Stimulated activated CD4-positive, alpha-beta T cell treated with anti-CD3 and anti-CD28 coated beads, Interleukin-15, amount 100 ng/mL, for 24 hours (primary cell): Measurements from ENCODE around the gene KLK5.
"Not testable (repeated sequence)": the region's sequence is repeated elsewhere in the genome, so short reads cannot be mapped to it uniquely, and the experiment has no call there.

Experiments used
- DNase-seq: peaks from one replicate; pipeline ENCODE4 v3.0.0-alpha.2; 2020

KLK5 gene, protein sequence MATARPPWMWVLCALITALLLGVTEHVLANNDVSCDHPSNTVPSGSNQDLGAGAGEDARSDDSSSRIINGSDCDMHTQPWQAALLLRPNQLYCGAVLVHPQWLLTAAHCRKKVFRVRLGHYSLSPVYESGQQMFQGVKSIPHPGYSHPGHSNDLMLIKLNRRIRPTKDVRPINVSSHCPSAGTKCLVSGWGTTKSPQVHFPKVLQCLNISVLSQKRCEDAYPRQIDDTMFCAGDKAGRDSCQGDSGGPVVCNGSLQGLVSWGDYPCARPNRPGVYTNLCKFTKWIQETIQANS

DNA sequence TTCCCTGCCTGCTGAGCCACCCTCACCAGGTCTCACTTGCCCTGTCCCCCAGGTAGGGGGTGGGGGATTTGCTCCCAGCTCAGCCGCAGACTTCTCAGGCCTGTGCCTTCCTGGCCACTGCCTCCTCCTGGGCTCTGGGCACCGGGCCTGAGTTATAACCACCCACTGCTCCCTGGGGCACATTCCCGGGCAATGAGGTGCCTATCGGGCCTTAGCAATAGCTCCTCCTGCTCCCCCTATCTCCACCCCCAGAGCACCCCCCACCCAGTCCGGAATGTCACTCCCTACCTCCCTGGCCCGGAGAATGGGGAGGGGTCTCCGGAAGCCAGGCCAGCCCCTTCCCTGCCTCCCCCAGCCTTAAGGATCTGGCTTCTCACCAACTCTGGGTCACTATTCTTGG is at the start of gene KLK5:
TSS of gene KLK5 (minus strand) at position 129 of the 400 bp plus-strand sequence. CDS start 381 bp downstream, outside the sequence.
- no peak for DNase-seq

DNA sequence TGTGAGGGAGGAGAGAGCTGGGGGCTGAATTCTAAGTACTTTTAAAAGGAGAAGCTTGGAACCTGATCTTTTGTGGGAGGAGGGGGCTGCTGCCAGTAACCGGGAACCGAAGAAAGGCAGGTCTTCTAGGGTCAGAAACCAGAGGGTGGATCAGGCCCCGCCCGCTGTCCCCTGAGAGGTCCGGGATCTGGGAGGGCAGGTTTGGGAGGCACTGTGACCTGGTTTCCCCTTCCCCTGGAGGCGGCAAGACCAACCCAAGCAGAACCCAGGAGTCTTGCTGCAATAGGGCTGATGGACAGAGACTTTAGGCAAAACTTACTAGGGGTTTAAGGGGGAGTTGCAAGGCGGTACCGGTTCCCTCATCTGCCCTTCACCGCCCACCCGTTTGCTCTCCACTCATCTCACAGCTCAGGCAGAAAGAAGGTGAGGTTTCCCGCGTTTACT is 49.3 kb upstream of the KLK5 start:
- no peak for DNase-seq

DNA sequence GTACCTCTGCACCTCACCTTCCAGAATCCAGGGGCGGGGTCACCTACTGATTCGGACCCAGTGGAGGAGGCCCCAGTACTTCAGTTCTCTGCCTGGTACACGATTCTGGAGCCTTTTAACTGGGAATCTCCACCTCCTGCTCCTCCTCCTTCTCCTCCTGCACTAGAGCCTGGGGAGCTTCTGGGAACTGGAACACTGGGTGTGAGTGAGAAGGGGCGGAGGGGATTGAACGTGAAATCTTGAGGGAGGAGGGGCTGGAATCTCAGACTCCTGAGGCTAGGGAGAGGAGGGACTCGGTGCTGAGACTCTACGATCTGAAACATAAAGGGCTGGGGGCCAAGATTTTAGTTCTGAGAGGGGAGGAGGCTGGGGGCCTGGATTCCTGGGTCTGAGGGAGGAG is 48.7 kb upstream of the KLK5 start, which contains the start of gene KLK8:
TSS of gene KLK8 (minus strand) at position 90 of the 400 bp plus-strand sequence. CDS start 437 bp downstream, outside the sequence.
- DNase-seq: no peak

DNA sequence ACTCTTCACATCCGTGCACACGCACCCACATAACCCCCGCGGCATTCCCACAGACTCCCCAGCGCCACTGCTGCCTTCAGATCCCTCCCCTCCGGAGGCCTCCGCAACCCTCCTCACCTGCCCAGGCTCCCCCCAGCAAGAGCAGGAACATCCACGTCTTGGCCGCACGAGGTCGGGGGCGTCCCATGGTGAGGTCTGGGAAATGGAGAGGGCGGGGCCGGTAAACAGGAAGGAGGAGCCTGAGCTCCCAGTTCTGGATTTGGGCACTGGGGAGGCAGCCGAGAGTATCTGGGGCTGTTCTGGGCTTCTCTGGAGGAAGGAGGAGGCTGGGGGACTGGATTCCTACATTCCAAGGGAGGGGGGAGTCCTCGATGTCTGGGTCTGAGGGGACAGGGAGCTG is 48.1 kb upstream of the KLK5 start:
- no peak for DNase-seq

DNA sequence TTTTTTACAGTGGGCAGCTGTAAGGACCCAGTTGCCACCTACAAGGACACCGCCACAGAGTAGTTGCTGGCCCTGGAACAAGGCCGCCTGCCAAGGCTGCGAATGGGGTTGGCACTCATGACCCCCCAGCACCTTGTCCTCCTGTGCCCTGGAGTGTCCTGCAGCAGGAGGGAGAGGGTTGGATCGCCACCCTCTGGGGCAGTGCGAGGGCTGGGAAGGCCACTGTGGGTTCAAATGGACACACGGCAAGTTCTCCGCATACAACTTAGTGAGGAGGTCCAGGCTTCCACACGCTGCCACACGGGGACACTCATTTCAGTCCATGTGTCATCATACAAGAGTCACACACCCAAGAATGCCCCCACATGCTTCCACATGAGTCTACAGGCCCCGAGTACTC is 47.6 kb upstream of the KLK5 start:
- no peak for DNase-seq

DNA sequence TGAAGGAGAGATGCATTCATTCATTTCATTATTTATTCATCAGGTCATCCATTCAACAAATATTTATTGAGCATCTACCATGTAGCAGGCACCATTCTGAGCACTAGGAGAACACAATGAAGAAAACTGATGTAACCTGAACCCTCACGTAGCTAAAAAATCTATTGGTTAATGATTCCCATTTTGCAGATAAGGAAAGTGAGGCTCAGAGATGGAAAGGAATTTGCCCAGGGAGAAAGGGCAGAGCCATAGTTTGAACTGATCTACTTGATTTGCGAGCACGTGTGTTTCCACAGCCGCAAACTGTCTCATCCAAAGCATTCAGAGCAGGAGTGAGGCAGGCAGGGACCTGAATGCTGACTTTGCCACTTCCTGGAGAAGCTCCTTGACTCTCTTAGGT is 45.8 kb upstream of the KLK5 start:
- DNase-seq: no peak

DNA sequence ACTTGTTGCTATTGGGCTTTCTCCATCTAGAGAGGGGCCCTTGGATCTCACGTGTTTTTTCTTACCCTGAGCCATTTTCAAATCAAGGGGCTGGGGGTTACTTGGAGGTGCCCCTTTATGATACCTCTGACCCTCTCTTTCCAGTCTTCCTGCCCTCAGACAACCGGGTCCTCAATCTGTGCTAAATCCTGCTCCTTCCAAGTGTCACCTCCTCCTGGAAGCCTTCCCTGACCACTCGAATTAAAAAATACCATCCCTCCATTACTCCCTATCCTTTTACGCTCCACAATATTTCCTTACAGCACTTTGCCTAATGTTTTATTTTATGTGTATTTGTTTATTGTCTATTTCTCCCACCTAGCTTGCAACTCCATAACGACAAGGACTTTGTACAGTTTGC is 45.2 kb upstream of the KLK5 start:
- DNase-seq: no peak

DNA sequence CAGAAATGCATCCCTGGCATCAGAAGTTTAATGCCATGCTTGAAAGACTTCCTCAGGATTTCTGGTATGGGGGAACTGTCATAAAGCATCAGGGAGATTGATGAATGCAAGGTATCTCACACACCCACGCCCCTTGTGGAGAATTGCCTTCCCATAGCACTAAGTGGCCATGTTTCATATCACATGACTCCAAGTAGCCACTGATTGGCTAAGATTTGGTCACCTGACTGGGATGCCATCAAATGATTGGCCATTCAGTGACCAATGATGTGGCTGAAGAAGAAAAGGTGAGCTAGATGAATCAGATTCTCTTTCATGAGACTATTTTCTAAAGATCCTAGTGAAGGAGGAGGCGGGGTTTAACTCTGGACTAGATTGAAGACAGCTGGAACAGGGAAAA is 41.3 kb upstream of the KLK5 start:
- no peak for DNase-seq

DNA sequence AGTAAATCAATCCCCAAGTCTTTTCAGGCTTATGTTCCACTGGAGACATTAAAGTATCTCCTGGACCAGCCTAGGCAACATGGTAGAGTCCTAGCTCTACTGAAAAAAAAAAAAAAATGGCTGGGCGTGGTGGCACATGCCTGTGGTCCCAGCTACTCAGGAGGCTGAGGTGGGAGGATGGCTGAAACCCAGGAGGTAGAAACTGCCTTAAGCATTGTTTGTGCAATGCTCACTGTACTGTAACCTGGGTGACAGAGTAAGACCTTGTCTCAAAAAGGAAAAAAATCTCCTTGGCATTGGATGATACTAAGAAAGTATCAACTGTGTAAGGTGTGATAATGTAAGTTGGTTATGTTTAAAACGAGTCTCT is 39.8 kb upstream of the KLK5 start:
- no peak for DNase-seq

DNA sequence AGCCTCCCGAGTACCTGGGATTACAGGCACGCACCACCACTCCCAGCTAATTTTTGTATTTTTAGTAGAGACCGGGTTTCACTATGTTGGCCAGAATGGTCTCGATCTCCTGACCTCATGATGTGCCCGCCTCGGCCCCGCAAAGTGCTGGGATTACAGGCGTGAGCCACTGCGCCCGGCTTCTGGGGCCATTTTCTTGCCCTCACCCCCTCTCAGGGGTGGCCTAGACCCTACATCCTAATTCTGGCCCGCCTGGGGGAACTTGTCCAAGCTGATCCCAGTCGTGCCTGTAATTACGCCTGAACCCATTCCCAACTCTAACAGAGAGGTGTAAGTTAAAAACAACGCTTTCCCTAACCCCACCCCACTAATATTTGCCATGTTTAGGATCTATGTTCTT is 31.6 kb upstream of the KLK5 start:
- not testable (repeated sequence) for DNase-seq

DNA sequence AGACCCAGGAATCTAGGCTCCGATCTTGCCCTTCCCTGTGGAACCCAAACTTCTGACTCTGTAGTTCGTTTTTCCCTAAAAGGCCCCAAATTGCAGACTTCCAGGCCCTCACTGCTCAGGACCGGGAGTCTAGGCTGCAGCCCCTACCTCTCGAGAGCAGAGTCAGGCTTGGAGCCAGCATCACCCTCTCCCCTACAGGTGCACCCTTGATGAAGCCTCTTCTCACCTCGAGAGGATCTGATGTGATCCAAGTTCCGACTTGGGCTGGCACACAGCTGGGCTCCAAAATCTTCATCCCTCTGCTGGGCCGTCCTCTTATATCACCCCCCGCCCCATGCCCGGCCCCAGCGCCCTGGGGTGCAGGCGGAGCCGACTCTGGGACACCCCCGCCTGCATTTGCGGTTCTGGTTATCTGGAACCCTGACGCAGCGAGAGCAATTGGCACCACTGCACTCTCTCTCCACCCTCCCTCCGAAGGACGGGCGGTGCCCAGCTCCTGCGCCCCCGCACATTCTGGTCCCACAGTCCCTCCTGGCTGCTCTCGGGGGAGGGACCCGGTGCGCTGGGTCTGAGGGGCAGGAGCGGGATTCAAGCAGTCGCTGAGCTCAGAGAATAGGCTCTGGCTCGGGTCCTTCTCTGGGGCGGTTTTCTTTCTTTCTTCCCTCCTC is 30.9 kb upstream of the KLK5 start, which contains the start of gene KLK7:
TSS of gene KLK7 (minus strand) at position 293 of the 668 bp plus-strand sequence. CDS start 1,518 bp downstream, outside the sequence.
- DNase-seq: peak; percentile 5

DNA sequence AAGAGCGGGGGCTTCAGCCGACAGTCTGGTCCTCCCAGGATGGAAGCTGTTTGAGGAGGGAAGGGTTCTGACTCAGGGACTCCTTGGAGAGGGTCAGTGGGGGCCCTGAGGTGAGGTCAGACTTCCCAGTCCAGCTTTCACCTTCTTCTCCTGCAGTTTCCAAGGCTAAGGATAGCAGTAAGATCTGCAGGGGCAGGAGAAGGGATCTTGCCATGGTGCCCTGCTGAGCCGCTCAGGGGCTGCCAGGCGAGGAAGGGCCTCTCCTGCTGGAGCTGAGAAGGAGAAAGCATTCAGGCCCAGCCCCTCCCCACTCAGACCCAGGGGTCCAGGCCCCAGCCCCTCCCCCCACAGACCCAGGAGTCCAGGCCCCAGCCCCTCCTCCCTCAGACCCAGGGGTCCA is 29.3 kb upstream of the KLK5 start:
- no peak for DNase-seq

DNA sequence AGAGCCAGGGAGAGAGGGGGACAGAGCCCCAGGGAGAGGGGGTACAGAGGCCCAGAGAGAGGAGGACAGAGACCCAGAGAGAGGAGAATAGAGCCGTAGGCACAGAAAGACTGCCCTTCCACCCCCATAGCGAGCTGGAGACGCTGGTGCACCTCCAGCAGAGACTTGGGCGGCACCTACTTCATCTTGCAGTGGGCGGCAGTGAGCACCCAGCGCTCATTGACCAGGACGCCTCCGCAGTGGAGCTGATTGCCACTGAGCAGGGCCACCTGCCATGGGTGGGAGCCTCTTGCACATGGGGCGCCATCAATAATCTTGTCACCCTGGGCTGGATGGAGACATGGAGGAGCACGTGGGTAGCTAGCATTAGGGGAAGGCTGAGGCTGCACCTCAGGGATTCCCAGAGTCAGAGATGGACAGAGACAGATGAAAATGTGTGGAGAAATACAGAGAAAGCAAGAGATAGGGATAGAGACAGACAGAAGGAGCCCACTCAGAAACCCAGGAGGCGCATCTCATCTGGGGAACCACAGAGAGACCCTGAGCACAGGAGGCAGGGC is 28.8 kb upstream of the KLK5 start:
- DNase-seq: no peak

DNA sequence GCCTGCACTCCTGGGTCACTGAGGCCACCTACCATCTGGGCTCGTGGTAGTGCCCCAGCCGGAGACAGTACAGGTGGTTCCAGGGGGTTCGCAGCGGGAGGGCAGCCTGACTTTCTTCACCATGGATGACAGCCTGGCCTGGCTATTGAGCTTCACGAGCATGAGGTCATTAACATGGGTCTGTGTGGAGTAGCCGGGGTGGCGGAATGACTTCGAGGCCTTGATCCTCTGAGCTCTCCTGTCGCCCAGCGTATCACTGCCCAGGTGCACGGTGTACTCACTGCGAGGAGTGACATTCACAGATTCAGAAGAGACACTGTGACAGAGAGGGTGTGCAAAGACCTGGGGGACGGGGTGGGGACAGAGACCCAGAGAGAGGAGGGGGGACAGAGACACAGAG is 27.4 kb upstream of the KLK5 start:
- no peak for DNase-seq

DNA sequence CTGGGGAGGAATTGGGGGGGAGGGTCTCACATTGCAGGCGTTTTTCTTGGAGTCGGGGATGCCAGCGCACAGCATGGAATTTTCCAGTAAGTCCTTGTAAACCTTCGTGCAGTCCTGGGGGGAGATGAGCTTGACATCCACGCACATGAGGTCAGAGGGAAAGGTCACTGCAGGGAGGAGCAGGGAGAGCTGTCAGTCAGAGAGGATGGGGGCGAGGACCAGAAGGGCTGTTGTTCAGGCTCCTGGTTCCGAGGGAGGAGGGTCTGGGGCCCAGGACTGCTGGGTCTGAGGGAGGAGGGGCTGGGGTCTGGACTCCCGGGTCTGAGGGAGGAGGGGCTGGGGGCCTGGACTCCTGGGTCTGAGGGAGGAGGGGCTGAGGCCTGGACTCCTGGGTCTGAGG is 26.9 kb upstream of the KLK5 start:
- DNase-seq: no peak

DNA sequence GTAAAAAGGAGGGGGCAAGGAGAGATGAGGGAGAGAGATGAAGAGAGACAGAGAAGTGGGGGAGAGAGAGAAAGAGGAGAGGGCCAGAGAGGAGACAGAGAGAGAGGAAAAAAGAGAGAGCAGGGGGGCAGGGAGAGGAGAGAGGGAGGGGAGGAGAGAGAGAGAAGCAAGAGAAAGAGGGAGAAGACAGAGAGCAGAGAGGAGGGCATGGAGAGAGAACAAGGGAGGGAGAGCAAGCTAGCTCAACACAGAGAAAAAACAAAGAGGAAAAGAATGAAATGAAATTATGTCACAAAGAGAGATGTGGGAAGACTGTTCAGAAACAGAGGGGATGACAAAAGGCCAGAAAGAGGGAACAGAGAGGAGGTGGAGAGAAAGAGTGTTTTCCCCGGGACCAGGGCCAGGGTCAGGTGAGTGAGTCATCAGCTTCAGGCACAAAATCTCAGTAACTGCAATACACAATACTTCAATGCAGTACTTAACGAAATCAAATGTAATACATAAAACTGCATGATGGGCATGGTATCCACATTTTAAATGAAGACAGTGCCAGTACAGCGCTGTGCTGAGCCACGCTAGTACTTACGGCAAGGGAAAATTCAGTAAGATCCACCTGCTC is 26.0 kb upstream of the KLK5 start:
- DNase-seq: no peak

DNA sequence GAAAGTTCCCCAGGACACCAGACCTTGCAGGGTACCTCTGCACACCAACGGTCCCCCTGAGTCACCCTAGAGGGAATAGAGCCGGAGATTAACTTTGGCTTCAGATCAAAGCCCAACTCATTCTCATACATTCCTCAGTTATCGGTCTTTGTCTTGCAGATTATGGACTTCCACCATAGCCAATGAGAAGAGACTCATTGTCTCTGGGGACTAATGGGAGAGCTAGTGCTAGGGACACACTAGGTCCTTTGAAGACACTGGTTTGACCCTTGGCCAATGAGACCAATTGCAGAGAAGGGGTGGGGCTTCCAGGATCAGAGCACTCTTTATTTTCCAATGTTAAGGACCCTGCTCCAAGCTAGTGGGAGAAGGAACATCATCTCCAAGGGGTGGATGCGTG is 24.8 kb upstream of the KLK5 start:
- no peak for DNase-seq

DNA sequence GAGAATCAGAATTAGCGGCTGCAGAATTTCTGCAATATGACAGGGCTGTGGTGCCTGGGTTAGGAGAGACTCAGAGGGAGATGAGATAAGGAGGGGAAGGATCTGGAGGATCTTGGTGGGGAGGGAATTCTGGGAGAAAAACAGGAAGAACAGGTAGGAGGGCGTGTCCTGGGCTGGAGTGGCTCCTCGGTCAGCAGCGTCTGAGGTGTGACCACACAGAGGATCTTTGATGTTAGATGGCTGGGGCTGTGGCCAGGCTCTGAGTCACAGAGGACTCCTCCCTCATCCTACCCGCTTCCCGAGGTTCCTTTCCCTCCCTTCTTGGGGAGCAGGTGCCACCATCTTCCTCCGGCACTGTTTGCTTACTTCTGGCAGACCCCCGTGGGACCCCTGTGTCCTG is 22.9 kb upstream of the KLK5 start:
- no peak for DNase-seq

DNA sequence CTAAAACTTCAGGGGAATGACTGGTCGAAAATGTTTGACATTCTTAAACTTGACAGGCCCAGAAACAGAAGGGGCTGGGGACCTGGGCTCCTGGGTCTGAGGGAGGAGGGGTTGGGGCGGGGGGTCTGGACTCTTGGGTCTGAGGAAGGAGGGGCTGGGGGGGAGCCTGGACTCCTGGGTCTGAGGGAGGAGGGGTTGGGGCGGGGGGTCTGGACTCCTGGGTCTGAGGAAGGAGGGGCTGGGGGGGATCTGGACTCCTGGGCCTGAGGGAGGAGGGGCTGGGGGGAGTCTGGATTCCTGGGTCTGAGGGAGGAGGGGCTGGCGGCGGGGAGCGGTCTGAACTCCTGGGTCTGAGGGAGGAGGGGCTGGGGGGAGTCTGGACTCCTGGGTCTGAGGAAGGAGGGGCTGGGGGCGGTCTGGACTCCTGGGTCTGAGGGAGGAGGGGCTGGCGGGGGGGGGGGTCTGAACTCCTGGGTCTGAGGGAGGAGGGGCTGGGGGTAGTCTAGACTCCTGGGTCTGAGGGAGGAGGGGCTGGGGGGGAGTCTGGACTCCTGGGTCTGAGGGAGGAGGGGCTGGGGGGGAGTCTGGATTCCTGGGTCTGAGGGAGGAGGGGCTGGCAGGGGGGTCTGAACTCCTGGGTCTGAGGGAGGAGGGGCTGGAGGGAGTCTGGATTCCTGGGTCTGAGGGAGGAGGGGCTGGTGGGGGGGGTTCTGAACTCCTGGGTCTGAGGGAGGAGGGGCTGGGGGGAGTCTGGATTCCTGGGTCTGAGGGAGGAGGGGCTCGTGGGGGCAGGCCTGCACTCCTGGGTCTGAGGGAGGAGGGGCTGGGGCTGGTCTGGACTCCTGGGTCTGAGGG is 22.1 kb upstream of the KLK5 start:
- no peak for DNase-seq

DNA sequence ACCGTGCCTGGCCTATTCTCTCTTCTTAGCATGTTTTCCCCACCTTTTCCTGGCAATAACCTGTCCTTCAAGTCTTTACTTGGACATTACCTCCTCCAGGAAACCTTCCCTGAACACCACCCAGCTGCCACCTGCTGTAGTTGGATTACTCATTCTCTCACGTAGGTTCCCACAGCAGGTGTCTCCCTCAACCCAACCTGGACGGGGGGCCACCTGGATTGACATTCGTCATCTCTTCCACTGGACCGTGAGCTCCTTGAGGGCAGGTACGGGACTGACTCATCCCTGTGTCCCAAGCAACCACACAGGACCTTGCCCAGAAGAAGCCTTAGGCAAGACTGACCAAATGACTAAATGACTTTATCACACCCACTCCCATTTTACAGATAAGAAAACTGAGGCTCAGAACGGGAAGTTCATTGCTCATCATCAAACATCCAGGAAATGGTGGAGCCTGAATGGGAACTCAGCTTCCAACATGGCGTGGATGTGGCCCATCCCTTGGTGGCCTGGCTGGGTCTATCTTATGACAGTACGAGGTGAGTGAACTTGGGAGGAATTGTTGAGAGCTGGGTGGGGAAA is 20.0 kb upstream of the KLK5 start:
- DNase-seq: no peak

DNA sequence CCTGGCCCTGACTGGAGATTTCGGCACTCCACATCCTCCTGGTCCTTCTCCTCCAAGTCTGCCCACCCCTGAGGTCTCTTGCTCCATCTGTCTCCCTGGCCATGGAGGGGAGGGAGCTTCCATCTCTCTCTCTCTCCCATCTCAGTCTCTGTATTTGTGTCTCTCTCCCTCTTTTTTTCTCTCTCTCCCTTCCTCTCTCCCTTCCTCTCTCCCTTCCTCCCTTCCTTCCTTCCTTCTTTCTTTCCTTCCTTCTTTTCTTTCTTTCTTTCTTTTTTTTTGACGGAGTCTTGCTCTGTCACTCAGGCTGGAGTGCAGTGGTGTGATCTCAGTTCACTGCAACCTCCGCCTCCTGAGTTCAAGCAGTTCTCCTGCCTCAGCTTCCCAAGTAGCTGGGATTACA is 17.0 kb upstream of the KLK5 start:
- not testable (repeated sequence) for DNase-seq

DNA sequence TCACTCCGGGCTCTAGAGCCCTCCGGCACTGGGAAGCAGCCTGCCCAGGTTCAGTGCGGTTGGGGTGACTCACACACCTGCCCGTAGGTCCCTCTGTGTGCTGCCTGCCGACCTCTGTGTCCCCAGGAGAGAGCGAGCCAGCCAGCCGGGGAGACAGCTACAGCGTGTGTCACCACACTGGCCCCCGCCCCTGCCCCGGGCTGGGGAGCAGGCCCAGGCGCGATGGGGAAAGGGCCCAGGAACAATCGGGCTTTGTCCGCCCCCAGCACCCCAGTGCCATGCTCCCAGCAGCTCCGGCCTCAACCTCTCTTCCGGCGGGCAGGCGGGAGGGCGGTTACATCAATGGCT is 16.5 kb upstream of the KLK5 start, which contains the start of gene KLK6:
TSS of gene KLK6 (minus strand) at position 179 of the 348 bp plus-strand sequence. CDS start 1,487 bp downstream, outside the sequence.
- DNase-seq: no peak
